HFFc6 (cell line): ENCODE data around the gene SAMD13. TPM values are rescaled to one million over a fixed set of nuclear protein-coding genes. Genes with fewer than 3 reads are reported as not detected.

Source experiments
- DNase-seq: peaks from one replicate; pipeline ENCODE4 v3.0.0-alpha.2; 2018
- H3K27ac Mint-ChIP-seq: 2 replicates; pipeline ENCODE4 v1.8.0; 2020; ENCODE audit warnings: mild to moderate bottlenecking, mixed read lengths
- H3K27me3 Mint-ChIP-seq: 2 replicates; pipeline ENCODE4 v1.8.0; 2021; ENCODE audit warnings: mild to moderate bottlenecking, moderate library complexity, mixed read lengths; ENCODE audit not compliant: insufficient read depth
- H3K36me3 Mint-ChIP-seq: 2 replicates; pipeline ENCODE4 v1.8.0; 2021; ENCODE audit warnings: low read depth, mixed read lengths
- H3K4me1 Mint-ChIP-seq: 2 replicates; pipeline ENCODE4 v1.8.0; 2020; ENCODE audit warnings: low read depth, mixed read lengths
- H3K4me3 Mint-ChIP-seq: 2 replicates; pipeline ENCODE4 v1.8.0; 2020; ENCODE audit warnings: mild to moderate bottlenecking, moderate library complexity, mixed read lengths
- H3K9me3 Mint-ChIP-seq: 2 replicates; pipeline ENCODE4 v1.8.0; 2020; ENCODE audit warnings: mild to moderate bottlenecking, mixed read lengths
- CTCF ChIP-seq: fragments of 200-600 bp; sonication (generic); IDR thresholded peaks from 2 replicates; pipeline ENCODE4 v1.5.0; 2021; ENCODE audit warnings: antibody characterized with exemption, mild to moderate bottlenecking
- total RNA-seq, 6 experiments: library from RNA; stranded (reverse); fragmentation: NEBNext Ultra II Directional; extraction: Animal tissue kit (Norgen Biotek cat#: 25700); gene quantifications; 2 replicates in 1 of 6; 3 replicates in 5 of 6; pipeline ENCODE4 v1.2.3, GENCODE V29; 2021

The SAMD13 gene
- total RNA-seq, 6 experiments from 2014 or later = 0.36 to 1.1 (median 0.45) TPM

GRCh38 chr1:84377480-84378095 lies 76.1 kb downstream of the SAMD13 start:
- no peak for TF ChIP-seq CTCF
- peak overlapping the region; percentile 42; the same call in 1 of the 2 replicates for H3K27ac Mint-ChIP-seq
- H3K36me3 Mint-ChIP-seq = no peaks in the 10 kb centered on the region; the same call in 1 of the 2 replicates
- peak overlapping the region; percentile 38 for H3K4me3 Mint-ChIP-seq
- H3K4me1 Mint-ChIP-seq = peaks cover 11% of the 10 kb centered on the region; the same call in 1 of the 2 replicates
- DNase-seq = peak; percentile 70
- H3K27me3 Mint-ChIP-seq = 0 out of 2 replicates have a peak, but pooled peaks cover under 1% of the 10 kb centered on the region
- H3K9me3 Mint-ChIP-seq = no peaks in the 10 kb centered on the region

GRCh38 chr1:84379138-84379916 lies 77.8 kb downstream of the SAMD13 start:
- H3K9me3 Mint-ChIP-seq = no peaks in the 10 kb centered on the region
- no peaks in the 10 kb centered on the region for H3K27me3 Mint-ChIP-seq
- H3K4me1 Mint-ChIP-seq = no peaks in the 10 kb centered on the region; the same call in 1 of the 2 replicates
- H3K4me3 Mint-ChIP-seq = no peak overlapping the region
- H3K36me3 Mint-ChIP-seq = no peaks in the 10 kb centered on the region
- no peak overlapping the region for H3K27ac Mint-ChIP-seq
- DNase-seq = peak; percentile 70
- TF ChIP-seq CTCF = no peak

- Mint-ChIP-seq H3K9me3 (no peaks in the 10 kb centered on the region), H3K4me3 (no peak overlapping the region), H3K27ac (no peak overlapping the region), H3K36me3 (no peaks in the 10 kb centered on the region), H3K27me3 (no peaks in the 10 kb centered on the region), H3K4me1 (no peaks in the 10 kb centered on the region; the same call in 1 of the 2 replicates)
- TF ChIP-seq CTCF = no peak
- DNase-seq = no peak
Observed at GRCh38 chr1:84379917-84380180, 78.3 kb downstream of the SAMD13 start.

- H3K36me3 Mint-ChIP-seq = no peaks in the 10 kb centered on the region
- H3K27me3 Mint-ChIP-seq = no peaks in the 10 kb centered on the region
- no peak for DNase-seq
- TF ChIP-seq CTCF = no peak
- H3K9me3 Mint-ChIP-seq = no peaks in the 10 kb centered on the region
- H3K27ac Mint-ChIP-seq = no peak overlapping the region
- peaks cover 4% of the 10 kb centered on the region for H3K4me1 Mint-ChIP-seq
- H3K4me3 Mint-ChIP-seq = no peak overlapping the region
Observed at GRCh38 chr1:84382127-84382526, 80.6 kb downstream of the SAMD13 start.

GRCh38 chr1:84385347-84385746 lies 83.8 kb downstream of the SAMD13 start:
- Mint-ChIP-seq H3K27ac (no peak overlapping the region), H3K4me3 (no peak overlapping the region), H3K27me3 (no peaks in the 10 kb centered on the region), H3K9me3 (no peaks in the 10 kb centered on the region), H3K36me3 (no peaks in the 10 kb centered on the region), H3K4me1 (peaks cover 20% of the 10 kb centered on the region)
- TF ChIP-seq CTCF = no peak
- DNase-seq = no peak
